HTR-8/SVneo (cell line): ENCODE data around the gene TTC9C.
"Not testable (repeated sequence)": the region's sequence is repeated elsewhere in the genome, so short reads cannot be mapped to it uniquely, and the experiment has no call there.

ENCODE experiments used
- DNase-seq: peaks from one replicate; pipeline ENCODE4 v3.0.0; 2011; ENCODE audit warnings: low spot score, mixed read lengths; ENCODE audit not compliant: insufficient read length
- FAIRE-seq: peaks from 2 replicates; lab custom pipeline; 2011; peaks lifted over from hg19 to GRCh38; lab: Jason Lieb, UNC

TTC9C gene

DNA sequence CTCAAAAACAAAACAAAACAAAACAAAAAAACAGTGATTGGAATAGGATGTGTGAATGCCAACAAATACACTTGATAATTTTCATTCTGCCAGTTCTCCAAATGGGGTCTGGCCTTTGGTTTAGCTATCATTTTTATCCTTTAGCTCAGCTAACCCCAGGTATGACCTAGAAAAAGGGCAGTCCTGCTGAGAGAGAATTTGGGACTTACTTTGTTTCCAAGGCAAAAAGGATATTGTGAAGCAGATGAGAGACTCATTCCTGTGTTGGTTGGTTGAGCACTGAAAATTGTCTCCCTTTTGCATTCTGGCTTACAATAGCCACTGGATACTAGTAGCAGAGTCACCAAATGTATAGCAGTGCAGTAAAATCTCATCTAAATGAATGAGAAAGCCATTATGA lies 8.9 kb downstream of the TTC9C start:
- FAIRE-seq, result no peak
- DNase-seq, result no peak

DNA sequence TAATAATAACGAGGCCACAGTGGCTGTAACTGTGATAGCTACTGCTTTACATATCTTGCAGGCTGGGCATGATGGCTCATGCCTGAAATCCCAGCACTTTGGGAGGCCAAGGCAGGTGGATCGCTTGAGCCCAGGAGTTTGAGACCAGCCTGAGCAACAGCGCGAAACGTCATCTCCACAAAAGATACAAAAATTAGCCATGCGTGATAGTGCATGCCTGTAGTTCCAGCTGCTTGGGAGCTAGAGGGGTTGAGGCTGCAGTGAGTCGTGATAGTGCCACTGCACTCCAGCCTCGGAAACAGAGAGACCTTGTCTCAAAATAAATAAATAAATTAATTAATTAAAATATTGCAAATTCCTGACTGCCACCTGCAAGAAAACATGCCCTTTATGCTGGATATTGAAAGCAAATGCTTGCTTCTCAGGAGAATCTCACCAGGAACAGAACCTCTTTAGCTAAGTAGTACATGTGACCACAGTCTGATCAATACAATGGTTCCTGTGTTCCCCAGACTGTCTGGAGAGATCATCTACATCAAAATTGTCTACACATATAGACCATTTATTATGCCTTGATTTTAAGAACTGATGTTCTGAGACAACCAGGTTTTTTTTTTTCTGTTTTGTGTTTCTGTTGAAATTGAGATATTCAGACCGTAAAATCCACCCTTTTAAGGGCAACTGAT lies 19.3 kb downstream of the TTC9C start:
- FAIRE-seq, result no peak
- DNase-seq, result no peak

DNA sequence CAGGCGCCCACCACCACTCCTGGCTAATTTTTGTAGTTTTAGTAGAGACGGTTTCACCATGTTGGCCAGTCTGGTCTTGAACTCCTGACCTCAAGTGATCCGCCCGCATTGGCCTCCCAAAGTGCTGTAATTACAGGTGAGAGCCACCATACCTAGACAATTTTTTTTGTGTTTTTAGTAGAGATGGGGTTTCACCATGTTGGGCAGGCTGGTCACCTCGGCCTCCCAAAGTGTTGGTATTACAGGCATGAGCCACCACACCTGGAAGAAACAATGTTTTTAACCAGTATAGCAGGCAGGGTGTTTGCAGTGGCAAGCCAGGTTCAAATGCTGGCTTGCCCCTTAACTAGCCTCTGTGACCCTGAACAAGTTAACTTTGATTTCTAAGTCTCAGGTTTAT lies 21.6 kb downstream of the TTC9C start:
- FAIRE-seq, DNase-seq: not testable (repeated sequence)

DNA sequence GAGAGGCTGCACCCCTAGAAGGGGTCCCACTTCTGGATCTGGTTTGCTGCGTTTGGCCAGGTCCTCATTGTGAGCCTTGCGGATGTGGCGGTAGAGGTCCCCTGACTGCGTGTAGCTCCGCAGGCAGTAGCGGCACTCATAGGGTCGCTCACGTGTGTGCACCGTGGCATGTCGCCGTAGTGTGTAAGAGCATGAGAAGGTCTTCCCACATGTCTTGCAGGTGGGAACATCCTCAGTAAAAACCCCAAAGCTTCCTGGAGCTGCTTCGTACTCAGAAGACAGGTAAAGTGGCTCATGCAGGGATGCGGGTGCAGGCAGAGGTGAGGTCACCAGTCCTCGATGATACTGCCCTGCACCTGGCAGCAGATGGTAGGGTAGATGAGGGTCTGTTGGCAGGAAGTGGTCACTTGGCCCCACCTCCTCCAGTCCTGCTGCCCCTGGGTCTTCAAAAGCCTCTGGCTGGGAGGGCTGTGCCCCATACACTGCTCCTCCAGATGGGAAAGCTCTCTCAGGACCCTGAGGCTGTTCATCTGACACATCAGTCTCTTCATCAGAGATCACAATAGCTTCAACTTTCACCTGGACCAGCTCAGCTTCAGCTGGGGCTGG lies 24.0 kb downstream of the TTC9C start:
- DNase-seq, result no peak
- no peak for FAIRE-seq

DNA sequence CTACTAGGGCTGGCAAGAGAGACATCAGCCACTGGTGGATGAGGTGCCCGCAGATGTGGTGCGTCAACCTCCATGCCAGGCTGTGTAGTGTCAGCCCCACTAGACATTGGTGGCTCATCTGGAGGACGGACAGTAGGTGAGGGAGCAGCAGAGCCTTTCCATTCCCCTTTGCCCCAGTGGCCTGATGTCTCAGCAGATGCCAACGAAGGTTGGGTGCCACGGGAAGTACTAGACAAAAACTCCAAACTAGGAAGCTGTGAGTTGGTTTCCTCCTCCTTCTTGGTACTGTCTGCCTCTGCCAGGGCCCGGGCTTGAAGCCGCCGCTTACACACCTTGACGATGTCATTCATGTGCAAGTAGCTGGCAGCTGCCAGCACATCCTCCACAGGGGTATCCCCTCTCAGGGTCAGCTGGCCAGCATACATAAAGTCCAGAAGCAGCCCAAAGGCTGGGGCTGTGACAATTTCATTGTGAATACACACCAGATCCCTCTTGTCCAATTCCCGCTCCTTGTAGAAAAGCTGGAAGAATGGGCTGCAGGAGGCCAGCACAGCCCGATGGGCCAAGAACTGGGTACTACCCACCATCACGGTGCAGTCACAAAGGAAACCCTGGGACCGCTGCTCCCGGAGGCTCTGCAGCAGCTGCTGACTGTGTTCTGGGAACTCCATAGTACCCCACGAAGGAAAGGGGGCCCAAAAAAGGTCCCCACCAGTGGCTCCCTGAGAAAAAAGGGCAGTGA lies 24.9 kb downstream of the TTC9C start:
- DNase-seq, result no peak
- no peak for FAIRE-seq

DNA sequence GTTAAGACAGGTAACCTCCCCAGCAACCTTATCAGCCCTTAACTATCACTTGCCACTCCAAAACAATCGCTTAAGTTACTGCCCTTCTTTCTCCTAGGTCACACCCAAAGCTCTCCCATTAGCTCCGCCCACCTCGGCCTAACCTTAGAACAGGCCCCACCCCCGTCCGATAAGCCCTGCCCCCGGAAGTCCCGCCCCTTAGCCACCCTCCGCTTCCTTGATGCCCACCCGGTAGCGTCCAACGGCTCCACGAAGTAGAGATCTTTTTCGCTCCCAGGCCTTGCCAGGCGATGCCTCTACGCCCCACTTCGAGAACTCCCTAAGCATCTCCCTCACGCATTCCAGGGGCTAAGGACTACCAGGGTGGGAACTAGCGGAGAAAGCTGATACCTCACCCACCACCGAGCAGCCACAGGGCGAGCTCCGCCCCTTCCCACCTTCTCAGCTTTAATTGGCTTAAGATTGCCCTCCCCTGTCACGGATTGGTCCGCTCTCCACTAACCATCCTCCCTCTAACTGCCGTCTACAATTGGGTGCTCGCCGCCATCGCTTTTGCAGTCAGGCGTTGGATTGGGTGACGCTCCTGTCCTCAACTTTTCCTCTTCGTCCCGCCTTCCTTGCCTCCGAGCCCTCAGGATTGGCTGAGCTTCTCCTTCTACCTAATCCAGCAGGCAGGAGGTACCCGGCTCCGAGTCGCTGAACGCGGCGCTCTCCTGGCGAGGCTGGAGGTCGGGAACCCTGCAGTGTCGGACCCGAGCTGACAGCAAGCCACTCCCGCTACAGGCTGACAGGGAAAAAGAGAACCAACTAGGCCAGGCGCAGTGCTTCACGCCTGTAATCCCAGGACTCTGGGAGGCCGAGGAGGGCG lies 25.7 kb downstream of the TTC9C start, which contains the start of gene ZBTB3:
Gene ZBTB3 (minus strand): TSS at position 425 of the 868 bp plus-strand sequence. CDS start 496 bp downstream, outside the sequence.
- DNase-seq (peak; percentile 96), FAIRE-seq (peak; percentile 74)

DNA sequence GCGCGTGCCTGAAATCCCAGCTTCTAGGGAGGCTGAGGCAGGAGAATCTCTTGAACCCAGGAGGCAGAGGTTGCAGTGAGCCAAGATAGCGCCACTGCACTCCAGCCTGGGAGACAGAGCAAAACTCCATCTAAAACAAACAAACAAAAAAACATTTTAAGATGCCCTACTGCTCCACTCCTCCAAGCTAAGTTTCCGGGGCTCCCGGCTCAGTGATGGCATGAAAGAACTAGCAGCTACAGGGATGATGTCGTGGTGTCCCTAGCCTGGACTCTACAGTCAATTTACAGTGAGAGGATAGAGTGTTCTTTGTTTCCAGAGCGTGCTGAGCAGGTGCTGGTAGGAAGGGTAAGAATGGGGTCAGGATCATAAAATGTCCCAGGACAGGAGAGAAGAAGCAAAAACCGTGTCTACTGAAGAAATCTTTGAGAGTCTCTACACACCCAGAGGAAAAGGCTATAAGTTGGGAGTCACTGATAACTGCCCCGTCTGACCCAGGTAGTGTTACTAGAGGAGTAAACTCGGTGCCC lies 26.9 kb downstream of the TTC9C start:
- DNase-seq, result no peak
- FAIRE-seq, result no peak

DNA sequence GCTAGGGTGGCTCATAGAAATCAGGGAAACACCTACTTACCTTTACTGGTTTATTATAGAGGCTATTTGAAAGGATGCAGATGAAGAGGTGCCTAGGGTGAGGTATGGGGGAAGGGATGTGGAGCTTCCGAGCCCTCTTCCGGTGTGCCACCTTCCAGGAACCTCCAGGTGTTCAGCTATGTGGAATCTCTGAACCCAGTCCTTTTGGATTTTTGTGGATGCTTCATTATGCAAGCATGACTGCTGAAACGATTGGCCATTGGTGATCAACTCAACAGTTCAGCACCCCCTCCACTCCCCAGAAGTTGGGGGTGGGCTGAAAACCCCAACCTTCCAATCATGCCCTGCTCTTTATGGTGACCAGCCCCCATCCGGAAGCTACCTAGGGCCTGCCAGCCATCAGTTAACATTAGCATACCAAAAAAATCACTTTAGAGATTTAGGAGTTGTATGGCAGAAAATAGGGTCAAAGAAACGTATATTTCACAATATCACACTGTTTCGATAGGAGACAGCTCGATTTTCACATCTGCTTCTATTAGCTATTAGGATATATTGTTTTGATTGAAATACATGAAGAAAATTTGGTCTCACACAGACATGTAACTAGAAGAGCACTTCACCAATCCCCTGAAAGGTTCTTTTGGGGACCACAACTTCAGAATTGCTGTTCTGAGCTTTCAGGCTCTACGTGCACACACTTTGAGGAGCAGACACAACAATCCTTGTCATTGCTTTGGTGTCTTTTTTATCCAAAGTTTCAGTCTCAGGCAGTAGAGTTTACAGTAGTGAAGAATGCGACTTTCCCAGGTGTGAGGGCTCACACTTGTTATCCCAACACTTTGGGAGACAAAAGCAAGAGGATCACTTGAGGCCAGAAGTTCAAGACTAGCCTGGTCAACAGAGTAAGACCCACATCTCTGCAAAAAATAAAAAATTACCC lies 29.8 kb downstream of the TTC9C start:
- no peak for FAIRE-seq
- no peak for DNase-seq

DNA sequence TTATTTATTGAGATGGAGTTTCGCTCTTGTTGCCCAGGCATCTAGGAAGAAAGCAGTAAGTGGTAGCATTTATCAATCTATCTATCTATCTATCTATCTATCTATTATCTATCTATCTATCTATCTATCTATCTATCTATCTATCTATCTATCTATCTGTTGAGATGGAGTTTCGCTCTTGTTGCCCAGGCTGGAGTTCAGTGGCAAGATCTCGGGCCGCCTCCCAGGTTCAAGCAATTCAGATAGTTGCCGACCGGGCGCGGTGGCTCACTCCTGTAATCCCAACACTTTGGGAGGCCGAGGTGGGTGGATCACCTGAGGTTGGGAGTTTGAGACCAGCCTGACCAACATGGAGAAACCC lies 32.6 kb downstream of the TTC9C start:
- not testable (repeated sequence) for DNase-seq, FAIRE-seq

DNA sequence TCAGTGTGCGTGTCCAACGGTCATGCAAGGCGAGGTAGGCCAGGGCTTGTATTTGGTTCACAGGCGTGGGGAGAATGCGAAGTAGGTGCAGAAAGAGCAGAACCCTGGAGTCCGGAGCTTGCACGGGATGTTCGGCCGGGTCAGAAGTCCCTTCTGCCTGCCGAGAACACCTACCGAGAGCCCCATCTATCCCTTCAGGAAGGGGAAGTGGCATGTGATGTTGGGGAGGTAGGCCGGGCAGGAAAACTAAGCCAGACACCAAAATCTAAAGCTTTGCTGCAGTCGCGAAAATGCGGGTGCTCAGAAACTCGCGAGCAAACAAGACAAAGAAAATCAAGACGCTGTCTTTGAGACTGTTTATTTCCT lies 42.5 kb downstream of the TTC9C start:
- FAIRE-seq (no peak), DNase-seq (no peak)

DNA sequence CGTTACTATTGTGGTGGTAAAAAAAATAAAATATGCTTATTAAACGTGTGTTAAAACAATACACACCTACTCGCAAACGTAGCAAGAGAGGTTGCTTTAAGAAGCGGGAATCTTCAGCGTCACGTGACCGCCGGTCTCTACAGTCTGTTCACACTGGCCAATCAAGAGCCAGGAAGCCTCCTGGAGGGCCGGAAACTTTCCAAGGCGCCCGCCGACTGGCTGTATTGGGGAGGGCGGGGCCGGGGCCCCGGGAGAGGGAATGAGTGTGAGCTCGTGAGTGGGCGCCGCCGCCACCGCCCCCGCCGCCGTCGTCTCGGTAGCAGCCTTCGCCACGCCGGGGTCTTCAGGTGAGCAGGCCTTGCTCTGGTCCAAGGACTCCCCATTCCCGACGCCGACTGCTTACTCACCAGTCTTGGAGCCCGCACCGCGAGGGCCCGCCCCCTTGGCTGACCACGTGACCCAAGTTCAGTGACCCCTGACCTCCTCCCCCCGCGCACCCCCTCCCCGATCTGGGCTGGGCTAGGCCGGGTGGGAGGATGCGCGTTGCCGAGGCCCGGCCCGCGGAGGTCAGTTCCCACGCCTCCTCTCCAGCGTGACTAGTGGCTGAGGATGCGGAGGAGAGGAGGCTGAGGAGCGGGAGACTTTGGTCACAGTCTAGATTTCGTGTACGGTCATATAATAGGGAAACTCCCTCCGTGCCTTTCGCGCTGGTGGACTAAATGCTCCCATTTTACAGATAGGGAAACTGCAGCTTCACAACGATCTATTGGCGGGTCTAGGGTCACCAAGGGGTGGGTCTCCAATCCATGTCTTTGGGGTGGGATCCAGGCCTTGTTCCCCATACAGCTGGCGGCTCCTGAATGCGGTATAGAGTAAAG lies 43.1 kb downstream of the TTC9C start, which contains the start of gene TAF6L:
Gene TAF6L (plus strand): TSS at position 253 of the 878 bp plus-strand sequence. CDS start 4,388 bp downstream, outside the sequence.
- FAIRE-seq (peak; percentile 51), DNase-seq (peak; percentile 96)

DNA sequence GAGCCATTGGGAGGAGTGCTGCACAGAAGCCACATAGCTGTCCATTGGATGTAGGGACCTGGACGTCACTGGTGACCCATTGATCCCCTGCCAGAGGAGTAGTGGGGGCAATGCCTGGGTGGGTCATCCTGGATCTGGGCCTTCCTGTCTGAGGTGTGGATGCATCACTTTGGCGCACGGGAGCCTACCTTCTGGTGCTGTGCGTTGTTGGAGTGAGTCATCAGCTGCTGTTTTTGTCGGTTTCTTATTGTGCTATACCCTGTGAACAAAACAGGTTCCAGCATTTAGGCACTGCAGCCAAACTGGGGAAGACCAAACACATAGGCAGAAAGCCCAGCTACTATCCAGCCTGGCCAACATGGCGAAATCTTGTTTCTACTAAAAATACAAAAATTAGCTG lies 46.1 kb downstream of the TTC9C start:
- FAIRE-seq, result no peak
- no peak for DNase-seq

DNA sequence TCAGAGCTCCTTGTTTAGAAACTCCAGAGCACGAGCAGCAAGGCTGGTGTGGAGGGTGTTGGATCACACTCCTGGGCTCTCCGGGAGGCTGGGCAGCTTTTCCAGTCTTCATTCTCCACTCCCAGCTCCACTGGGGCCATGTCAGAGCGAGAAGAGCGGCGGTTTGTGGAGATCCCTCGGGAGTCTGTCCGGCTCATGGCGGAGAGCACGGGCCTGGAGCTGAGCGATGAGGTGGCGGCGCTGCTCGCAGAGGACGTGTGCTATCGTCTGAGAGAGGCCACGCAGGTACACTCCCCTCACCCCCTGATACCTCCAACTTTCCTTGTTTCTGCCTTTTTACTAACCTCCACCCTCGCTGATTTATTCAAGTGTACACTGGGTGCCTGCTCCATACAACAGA lies 47.4 kb downstream of the TTC9C start:
- DNase-seq (no peak), FAIRE-seq (no peak)

DNA sequence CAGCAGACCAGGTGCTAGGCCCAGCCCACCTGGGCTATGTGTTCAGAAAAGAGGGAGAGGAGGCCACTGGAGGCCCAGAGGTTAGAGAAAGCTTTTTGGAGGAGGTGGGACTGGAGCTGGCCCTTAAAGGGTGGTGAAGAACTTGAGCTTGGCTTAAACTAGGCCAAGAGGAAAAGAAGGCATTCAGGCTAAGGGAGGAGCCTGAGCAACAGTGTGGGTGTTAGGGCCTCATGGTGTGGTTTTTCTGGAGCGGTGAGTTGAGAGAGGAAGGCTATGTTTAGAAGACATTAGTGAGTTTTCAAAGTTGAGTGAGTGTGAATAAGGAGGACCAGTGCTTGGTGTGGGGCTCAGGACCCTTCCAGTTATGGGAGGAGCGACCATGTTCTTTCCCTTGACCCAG lies 49.1 kb downstream of the TTC9C start:
- FAIRE-seq, result no peak
- DNase-seq, result no peak

DNA sequence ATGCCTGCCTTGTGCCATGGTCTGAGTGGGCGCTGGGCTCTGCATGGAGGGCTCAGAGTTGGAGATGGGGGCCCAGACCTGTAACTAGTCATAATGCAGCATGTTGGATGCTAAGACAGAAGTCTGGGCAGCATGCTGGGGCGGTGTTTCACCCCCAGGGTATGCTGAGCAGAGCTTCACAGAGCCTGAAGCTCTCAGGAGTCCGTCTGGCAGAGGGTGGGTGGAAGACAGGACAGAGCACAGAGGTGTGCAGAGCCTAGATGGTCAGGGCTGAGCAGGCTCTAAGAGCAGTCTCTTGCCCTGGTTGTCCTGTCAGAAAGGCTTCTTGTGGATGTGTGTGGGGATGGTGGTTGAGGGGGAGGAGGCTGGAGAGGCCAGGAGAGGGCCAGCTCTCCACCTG lies 50.2 kb downstream of the TTC9C start:
- DNase-seq (no peak), FAIRE-seq (no peak)

DNA sequence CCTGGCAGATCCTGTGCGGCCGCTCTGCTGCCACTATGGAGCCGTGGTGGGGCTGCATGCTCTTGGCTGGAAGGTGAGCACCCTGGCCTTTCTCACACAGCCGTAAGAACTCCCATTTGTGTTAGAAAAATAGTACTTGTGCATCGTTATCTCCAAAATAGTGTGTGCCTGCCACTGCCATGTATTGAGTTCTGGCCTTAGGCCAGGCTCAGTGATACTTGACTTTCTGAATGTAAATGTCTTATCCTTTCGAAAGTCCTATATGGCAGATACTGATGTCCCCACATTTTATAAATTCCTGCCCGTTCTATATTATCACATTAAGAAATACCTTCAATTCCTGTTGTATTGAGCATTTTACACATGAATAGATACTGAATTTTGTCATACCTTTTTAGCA lies 54.5 kb downstream of the TTC9C start:
- no peak for DNase-seq
- FAIRE-seq, result no peak

DNA sequence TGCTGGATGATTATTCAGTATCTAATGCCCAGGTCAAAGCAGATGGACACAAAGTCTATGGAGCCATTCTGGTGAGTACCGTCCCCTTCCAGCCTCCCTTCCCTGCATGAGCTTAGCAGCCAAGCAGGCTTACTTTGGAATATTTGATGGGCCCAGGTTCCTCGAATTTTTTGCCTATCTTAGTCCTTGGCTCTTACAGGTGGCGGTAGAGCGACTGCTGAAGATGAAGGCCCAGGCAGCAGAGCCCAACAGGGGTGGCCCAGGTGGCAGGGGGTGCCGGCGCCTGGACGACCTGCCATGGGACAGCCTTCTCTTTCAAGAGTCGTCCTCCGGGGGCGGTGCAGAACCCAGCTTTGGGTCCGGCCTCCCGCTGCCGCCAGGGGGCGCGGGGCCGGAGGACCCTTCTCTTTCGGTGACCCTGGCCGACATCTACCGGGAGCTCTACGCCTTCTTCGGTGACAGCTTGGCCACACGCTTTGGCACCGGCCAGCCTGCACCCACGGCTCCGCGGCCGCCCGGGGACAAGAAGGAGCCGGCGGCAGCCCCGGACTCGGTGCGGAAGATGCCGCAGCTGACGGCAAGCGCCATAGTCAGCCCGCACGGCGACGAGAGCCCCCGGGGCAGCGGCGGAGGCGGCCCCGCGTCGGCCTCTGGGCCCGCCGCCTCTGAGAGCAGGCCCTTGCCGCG lies 58.2 kb downstream of the TTC9C start:
- DNase-seq, result peak; percentile 90

More for the DNA sequence above, 58.2 kb downstream of the TTC9C start:
- FAIRE-seq, result no peak
